ENCODE data around the gene TAF5L. TPM values are rescaled to one million over a fixed set of nuclear protein-coding genes. Genes with fewer than 3 reads are reported as not detected.
"Not testable (repeated sequence)": the region's sequence is repeated elsewhere in the genome, so short reads cannot be mapped to it uniquely, and the experiment has no call there.

Gene TAF5L
- total RNA-seq, 1 experiment from 2014 or later: 13.9 TPM

DNA sequence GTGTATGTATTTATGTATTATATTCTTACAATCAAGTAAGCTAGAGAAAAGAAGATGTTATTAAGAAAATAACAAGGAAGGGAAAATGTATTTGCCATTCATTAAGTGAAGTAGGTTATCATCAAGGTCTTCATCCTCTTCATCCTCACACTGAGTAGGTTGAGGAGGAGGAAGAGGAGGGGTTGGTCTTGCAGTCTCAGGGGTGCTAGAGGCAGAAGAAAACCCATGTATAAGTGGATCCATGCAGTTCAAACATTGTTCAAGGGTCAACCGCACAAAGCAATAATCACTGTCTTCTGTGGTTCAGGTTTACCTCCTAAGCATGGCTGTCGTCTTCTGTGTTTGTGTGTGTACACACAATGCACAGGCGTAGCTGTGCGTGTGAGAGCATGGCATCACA lies 17.0 kb upstream of the TAF5L start:
- DNase-seq (ENCODE audit: low read depth): no peak

DNA sequence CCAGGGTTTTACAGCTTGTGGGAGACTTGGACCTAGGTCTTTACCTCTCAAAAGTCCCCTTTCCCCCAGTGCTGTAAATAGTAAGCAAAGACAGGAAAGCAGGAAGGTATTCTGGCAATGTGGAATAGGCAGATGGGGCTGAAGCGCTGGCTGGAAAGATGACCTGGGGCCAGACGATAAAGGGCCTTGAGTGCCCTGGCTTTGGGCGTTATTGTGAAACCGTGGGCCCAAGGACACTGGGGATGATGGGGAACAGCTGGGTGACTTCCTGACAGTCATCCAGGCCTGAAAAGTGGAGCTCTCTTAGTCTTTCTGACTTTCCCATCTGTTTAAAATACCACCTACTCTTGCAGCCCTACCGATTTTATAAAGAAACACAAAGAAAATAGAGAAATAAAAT lies 16.5 kb upstream of the TAF5L start:
- no peak for DNase-seq (ENCODE audit: low read depth)

DNA sequence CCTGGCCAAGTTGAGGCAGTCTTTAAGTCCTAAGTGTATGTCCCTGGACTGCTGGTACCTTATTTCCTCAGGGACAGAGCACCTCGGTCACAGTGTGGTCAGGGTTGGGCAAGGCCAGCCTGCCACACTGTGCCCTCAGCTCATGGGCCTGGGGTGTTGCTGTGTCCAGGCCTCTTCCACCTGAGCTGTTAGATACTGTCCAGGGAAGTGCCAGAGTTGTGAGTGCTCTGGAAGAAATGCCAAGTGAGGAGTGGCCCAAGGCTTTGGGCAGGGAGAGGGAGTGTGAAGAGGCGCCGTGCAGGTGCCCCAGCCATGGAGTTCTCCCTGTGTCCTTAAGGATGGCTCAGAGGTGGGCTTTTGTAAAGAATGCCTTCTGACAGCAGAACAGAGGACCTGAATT lies 15.4 kb upstream of the TAF5L start:
- no peak for DNase-seq (ENCODE audit: low read depth)

DNA sequence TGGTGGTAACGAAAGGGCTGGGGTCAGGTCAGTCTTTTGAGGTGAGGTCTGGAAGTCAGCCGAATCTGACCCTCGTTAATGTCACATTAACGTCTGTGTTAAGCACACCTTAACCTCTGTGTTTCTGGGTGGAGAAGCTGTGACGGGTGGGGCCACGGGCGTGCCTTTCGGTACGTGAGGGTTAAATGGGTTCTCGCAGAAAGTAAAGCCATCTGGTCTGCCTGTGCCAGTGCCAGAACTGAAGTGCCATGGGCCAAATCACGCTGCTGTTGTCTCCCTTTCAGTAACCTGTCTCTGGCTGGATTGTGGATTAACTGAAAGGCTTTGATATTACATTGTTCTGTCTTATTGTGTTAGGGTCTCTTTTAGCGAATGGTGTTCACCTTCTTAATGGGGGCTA lies 14.5 kb upstream of the TAF5L start:
- DNase-seq (ENCODE audit: low read depth): no peak

DNA sequence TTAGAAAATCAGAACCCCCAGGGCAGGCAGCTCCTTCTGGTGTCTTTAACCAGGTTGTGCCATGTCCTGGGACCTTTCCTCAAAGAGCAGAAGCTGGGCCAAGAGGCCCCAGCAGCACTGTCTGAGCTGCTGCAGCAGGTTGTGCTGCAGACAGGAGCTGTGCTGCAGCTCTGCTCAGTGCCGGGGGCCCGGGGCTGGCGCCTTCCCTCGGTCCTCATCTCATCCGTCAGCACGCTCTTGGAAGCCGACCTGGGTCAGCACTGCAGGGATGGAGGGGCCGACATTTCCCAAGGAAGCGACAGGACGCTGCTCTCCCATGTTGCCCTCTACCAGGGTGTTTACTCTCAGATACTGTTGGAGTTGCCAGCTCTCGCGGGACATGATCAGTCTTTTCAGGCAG lies 11.8 kb upstream of the TAF5L start:
- no peak for DNase-seq (ENCODE audit: low read depth)

DNA sequence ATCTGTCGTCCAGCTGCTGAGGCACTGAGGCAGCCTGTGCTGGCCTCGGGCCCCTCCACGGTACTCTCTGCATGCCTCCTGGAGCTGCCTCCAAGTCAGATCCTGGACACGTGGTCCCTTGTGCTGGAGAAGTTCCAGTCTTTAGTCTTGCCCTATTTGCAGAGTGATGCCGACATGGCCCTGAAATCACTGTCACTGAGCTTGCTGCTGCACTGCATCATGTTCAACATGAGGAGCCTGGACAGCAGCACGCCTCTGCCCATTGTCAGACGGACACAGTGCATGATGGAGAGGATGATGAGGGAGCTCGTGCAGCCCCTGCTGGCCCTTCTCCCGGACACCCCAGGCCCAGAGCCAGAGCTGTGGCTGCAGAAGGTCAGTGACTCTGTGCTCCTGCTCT lies 10.1 kb upstream of the TAF5L start:
- DNase-seq (ENCODE audit: low read depth): no peak

DNA sequence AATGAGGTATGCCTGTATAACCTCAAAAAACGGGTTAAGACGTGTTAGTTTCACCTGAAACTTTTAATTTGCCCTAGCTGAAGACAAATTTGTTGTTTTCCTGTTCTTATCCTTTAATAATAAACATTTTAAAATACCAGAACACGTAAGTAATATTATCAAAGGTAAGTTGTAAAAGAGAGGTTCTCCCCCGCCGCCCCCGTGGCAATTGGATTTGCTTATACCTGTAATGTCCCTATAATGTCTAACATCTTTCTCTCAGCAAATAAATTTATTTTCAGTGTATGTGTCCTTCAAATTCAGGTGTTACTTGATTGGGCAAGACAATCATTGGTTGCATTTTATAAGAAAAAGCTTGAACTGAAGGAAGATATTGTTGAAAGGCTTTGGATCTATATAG lies 6.0 kb upstream of the TAF5L start:
- DNase-seq (ENCODE audit: low read depth): no peak

DNA sequence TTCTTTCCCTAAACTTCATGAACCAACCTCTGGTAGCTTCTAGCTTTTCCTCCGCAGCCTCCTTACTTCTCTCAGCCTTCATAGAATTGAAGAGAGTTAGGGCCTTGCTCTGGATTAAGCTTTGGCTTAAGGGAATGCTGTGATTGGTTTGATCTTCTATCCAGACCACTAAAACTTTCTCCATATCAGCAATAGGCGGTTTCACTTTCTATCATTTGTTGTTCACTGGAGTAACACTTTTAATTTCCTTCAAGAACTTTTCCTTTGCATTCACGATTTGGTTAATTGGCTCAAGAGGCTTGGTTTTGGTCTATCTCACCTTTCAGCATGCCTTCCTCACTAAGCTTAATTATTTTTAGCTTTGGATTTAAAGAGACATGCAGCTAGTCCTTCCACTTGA lies 5.2 kb upstream of the TAF5L start:
- no peak for DNase-seq (ENCODE audit: low read depth)

DNA sequence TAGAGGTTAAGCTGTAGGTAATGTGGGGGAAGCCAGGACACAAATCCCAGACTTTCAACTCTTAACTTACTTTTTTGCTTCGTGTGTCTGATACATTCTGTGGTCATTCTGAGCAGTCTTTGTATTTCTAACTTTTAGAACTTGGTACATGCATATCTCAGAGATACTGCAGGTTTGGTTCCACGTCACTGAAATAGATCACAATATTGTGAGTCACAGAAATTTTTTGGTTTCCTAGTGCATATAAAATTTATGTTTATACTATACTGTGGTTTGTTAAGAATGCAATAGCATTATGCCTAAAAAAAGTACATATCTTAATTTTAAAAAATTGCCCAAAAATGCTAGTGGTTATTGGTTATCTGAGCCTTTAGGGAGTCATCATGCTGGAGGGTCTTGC lies 3.3 kb upstream of the TAF5L start:
- no peak for DNase-seq (ENCODE audit: low read depth)

DNA sequence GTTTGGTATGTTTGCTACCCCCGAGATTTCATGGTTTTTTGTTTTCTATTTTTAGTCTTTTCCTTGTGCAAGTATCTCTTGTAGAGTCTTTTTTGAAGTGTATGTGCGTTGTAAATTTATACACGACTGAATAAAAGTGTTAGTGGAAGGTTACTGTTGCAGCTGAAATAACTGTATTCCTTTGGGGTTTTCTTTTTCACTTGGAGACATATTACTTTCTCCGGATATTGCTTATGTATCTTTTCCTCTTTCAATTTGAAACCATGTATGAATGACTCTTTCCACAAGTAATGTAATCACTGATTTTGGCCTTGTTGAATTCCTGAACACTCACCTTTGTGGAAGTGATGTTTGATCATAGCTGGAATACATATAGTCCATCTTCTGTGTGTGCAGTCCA lies 1.1 kb upstream of the TAF5L start:
- no peak for DNase-seq (ENCODE audit: low read depth)

DNA sequence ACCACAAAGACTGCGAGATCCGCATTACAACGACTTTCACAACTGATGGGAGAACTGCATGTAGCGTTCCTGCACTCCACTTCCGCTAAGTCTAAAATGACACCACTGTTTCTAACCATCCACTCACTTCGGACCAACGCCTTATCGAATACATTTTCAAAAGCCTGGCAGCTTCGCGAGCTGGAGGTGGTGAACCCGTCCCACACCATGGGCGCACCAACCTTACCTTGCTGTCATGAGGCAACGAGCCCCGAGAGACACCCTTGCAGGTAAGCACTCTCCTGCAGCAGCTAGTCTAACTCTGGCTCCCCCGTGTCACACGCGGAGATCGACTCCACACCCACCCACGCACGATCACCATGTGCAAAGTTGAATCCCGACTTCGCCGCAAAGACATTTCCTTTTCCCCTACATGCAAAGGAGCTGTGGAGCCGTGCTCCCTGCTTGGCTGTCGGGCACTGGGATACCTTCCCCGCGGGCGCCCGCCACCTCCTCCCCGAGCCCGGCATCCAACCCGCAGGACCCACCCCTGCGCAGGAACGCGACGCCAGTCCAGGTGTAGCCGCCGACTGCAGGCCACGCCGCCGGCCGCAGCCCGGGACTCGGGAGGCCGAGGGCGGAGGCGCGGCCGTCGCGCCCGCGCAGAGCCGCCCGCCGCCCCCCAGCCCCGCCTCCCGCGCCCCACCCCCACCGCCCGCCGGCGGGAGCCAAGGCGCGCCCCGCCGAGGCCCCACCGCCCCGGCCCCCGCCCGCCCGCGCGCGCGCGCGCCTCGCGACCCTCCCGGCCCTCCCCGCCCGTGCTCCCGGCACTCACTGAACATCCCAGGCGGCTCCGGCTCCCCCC lies 629 bp downstream of the TAF5L start:
- DNase-seq (ENCODE audit: low read depth): peak; percentile 31

DNA sequence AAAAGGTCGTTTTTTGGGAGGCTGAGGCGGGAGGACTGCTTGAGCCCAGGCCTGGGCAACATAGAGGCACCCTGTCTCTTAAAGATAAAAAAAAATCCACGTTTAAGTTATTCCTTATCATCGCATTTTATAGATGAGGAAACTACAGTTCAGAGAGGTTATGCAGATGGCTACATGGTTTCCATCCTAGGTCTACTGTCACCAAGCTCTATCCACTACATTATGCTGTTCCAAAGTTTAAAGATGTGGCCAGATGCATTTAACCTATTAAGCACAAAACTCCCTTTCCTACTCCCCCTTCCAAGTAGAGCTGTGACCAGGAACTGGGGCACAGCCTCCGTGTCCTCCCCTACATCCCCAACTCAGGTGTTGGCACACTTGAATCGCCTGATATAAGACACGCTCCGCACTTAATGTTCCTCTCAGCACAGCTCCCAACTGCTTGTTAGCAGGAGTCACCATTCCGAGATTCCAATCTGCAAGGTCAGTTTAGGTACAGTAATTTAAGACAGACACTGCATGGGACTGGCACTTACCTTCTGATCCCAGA lies 1.3 kb downstream of the TAF5L start:
- no peak for DNase-seq (ENCODE audit: low read depth)

DNA sequence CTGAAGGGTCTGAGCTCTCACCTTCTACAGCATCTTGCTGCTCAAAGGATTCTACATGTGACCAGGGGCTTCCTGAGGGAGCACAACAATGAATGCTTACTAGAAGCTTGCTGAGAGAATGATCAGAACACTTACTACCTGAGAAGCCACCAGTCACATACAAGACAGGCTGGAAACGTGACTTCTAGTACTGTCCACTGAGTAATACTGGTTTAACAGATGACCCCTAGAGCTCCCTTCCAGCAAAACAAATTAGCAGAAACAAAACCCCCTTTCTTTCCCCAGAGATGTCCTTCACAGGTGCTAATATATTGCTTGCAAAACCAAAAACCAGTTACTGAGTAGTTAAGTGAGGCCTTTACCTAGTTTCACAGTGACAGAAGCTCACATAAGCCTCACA lies 2.1 kb downstream of the TAF5L start:
- DNase-seq (ENCODE audit: low read depth): no peak

DNA sequence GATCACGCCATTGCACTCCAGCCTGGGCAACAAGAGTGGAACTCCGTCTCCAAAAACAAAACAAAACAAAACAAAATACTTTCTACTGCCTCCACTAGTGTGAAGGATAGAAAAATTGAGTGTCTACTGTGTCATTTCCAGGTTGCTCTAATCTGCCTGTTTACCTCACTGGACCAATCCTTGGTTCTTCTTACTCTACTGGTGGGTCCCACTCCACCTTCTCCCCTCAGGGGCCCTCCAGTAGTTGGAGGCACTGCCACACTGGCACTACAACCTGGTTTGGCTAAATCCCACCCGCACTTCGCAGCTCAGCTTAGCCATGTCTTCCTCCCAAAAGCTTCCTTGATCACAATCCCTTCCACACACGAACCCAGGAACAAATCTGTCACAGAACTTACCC lies 2.7 kb downstream of the TAF5L start:
- no peak for DNase-seq (ENCODE audit: low read depth)

DNA sequence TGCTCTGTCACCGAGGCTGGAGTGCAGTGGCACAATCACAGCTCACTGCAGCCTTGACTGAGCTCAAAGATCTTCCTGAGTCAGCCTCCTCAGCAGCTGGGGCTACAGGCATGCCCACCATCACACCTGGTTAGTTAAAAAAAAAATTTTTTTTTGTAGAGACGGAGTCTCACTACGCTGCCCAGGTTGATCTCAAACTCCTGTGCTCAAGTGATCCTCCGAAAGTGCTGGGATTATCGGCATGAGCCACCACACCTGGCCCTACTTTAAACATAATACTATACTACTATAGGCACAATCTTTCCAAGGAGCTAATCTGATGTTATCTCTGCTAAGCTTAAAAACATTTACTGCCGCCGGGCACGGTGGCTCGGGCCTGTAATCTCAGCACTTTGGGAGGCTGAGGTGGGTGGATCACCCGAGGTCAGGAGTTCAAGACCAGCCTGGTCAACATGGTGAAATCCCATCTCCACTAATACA lies 3.2 kb downstream of the TAF5L start:
- not testable (repeated sequence) for DNase-seq (ENCODE audit: low read depth)

DNA sequence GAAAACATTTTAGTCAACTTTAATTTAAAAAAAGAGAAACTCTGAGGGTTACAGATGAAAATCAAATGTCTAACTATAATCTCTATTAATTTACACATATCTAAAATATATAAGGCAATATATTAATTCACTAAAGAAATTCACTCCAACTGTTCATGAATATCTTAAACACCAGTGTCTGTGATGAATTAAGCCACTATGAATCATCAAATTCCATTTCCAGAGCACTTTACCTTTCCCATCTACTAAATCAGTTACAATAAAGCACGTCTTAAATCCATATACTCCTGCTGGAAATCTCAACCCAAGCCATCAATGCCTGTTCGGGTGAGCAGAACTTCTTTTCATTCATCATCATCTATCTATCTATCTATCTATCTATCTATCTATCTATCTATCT lies 4.3 kb downstream of the TAF5L start:
- DNase-seq (ENCODE audit: low read depth): peak; percentile 7

DNA sequence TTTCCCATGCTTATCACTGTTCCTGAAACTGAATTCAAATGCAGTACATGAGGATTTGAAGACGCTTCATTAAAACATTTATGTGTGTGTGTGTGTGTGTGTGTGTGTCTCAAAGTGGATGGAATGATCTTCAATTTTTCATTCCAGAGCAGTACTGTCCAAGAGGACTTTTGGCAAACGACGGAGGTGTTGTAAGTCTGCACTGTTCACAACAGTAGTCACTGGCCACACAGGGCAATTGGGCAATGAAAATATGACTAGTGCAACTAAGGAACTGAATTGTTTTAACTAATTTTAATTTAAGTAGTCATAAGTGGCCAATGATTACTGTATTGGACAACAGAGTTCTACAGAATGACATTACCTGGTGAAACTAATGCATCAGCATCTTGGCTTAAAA lies 5.0 kb downstream of the TAF5L start:
- DNase-seq (ENCODE audit: low read depth): no peak

DNA sequence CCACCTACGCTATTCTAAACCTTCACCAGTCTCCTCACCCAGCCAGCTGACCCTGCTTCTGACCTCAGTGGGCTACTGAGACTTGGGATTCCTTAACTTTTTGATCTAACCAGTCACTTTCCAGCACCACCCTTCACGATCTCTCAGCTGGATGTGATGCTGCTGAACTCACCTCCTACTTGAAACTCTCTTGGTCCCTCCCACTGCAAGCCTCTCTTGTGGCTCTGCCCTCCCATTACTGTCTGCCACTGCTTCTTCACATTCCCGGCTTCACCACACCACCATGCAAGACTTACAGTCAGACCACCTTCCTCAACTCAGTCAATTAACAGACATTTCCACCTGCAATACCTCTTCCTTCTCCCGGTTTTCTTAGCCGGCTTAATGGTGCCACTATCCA lies 6.3 kb downstream of the TAF5L start:
- no peak for DNase-seq (ENCODE audit: low read depth)

DNA sequence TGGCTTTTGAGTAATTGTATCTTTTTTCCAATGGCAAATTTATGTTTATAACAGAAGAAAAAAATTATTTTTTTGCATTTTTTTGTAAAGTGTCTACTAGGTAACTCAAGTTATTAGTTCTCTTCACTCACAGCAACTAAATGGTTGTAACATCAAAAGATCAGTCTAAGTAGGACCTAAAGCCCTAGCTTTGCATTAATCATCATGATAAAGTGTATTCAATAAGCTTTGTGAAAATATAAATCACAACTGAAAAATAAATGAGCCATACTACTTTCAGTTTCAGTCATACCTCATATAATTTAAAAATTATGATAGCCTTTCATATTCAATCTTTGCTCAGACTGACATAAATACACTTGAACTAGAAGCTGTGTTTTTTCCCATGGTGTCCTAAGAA lies 6.9 kb downstream of the TAF5L start:
- no peak for DNase-seq (ENCODE audit: low read depth)

DNA sequence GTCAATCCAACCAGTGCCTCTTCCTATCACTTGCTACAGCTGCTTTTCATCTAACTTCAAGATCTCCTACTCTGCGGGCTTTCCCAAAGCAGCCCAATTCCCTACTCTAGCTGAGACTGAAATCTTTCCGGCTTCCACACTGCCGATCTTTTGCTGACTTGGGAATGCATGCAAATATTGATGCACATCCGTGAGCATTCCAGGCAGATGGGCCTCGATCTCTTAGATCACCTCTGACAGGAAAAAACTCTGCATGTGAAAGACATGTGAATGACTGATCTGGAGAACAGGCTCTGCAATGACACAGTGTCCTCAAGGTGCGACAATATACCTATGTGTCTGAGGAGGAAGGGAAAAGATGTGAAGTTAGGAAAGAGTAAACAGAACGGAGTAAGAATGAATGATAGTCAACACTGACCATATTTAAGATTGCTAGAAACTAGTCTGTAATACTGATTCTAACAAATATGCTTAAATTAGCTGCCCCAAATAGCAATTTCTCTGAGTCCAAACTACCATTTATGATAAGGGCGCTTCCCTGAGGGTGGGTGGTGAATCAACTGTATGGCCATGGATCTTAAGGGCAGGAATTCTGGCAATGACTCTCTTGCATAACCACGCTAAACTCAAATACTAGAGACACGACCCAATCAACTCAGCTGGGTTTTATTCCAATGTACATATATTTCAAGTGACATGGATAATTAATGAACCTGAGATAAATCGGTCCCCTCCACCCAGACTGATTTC lies 8.4 kb downstream of the TAF5L start:
- DNase-seq (ENCODE audit: low read depth): no peak

DNA sequence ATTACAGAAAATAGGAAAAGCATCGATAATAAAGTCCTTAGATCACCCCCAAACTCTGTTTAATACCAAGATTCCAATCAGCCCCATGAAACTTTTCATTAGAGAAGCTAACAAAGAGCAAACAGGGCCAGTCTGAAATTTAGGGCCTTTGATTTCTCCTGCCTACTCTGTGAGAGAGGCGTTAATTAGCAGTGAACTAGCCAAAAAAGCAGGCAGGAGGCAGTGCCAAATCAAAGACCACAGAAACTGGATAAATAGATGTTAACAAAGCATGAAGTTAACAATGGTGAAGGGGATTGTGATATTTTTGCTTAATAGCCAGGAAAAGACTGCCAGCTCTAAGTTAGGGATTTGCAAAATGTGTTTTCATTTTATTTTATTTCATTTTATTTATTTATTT lies 11.2 kb downstream of the TAF5L start:
- no peak for DNase-seq (ENCODE audit: low read depth)

DNA sequence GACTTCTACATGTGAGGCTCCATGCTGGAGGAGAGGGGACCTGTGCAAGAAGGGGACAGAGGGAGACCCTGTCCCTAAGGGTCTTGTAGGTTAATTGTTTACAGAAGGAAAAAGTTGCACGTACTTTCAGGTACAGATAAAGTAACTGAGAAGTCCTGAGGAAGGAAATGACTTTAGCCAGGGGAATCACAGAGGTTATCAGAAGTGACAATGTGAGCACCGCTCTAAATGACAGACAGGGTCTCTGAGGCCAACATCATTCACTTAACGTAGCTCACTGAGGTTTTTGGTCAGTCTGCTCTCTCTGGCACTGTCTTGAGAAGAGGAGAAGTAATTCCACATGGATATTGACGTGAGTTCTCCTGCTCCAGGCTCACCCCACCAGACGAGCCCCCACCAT lies 12.0 kb downstream of the TAF5L start:
- no peak for DNase-seq (ENCODE audit: low read depth)

DNA sequence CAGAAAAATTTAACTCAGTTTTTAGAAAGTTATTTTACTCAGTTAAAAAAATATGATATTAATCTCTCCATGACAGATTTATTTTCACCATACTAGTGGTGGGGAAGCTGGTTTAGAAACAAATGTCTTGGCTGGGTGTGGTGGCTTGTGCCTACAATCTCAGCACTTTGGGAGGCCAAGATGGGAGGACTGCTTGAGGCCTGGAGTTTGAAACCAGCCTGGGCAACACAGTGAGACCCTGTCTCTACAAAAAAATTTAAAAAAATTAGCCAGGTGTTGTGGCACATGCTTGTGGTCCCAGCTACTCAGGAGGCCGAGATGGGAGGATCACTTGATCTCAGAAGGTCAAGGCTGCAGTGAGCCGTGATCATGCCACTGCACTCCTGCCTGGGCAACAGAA lies 17.3 kb downstream of the TAF5L start:
- DNase-seq (ENCODE audit: low read depth): no peak
